IMR-90 (cell line): ENCODE data around the gene PRKAG2. TPM values are rescaled to one million over a fixed set of nuclear protein-coding genes. Genes with fewer than 3 reads are reported as not detected.

Source experiments
- ATAC-seq: fragments of 200-7000 bp; cut with Tn5 transposase; 2 replicates; pipeline ENCODE4 v1.9.1; 2020; ENCODE audit warnings: low read depth, mild to moderate bottlenecking, moderate library complexity
- BruUV-seq: library from RNA; stranded (reverse); fragments of 400-500 nt; replicated peaks from 2 replicates; lab custom pipeline; 2021; lab: Mats Ljungman, UMichigan
- CTCF ChIA-PET: fragments of 300-600 bp; formaldehyde crosslinking; extraction: SDS; loops from one replicate; lab custom pipeline; 2021; ENCODE audit warnings: antibody characterized with exemption; lab: Yijun Ruan, JAX
- POLR2A ChIA-PET: fragments of 300-600 bp; sonication (Branson Sonifier 250); formaldehyde crosslinking; loops from one replicate; lab custom pipeline; 2022; ENCODE audit warnings: antibody characterized with exemption; ENCODE audit not compliant: unreplicated experiment; lab: Charles Lee
- DNase-seq: peaks from one replicate; pipeline ENCODE4 v3.0.0; 2013
- H2AFZ ChIP-seq: replicated peaks from 2 replicates; pipeline ENCODE3; 2013; ENCODE audit warnings: low read length, mild to moderate bottlenecking; ENCODE audit not compliant: poor library complexity
- H2AK5ac ChIP-seq: 2 replicates; pipeline ENCODE4 v1.6.1; 2013; ENCODE audit warnings: low read depth, low read length, inconsistent platforms
- H2AK9ac ChIP-seq: replicated peaks from 2 replicates; pipeline ENCODE3; 2013; ENCODE audit warnings: mild to moderate bottlenecking, low read depth, low read length, moderate library complexity; ENCODE audit not compliant: poor library complexity
- H2BK120ac ChIP-seq: 2 replicates; pipeline ENCODE4 v1.6.1; 2013; ENCODE audit warnings: low read depth, low read length, inconsistent platforms
- H2BK15ac ChIP-seq: 3 replicates; pipeline ENCODE4 v1.6.1; 2013; ENCODE audit warnings: low read depth, low read length, inconsistent platforms
- H2BK20ac ChIP-seq: 2 replicates; pipeline ENCODE4 v1.6.1; 2013; ENCODE audit warnings: low read depth, mild to moderate bottlenecking, inconsistent platforms, low read length, moderate library complexity
- H2BK5ac ChIP-seq: 2 replicates; pipeline ENCODE4 v1.6.1; 2013; ENCODE audit warnings: mild to moderate bottlenecking, low read depth, low read length, inconsistent platforms; ENCODE audit not compliant: poor library complexity, severe bottlenecking
- H3K14ac ChIP-seq: replicated peaks from 2 replicates; pipeline ENCODE4 v1.6.1; 2013; ENCODE audit warnings: low read depth, low read length, inconsistent platforms
- H3K18ac ChIP-seq: 2 replicates; pipeline ENCODE4 v1.6.1; 2013; ENCODE audit warnings: low read depth, low read length, control low read depth
- H3K23ac ChIP-seq: 2 replicates; pipeline ENCODE4 v1.6.1; 2013; ENCODE audit warnings: low read depth, low read length, inconsistent platforms
- H3K27ac ChIP-seq: 2 replicates; pipeline ENCODE4 v1.5.1; 2013; ENCODE audit warnings: mild to moderate bottlenecking, control low read depth, low read length; ENCODE audit not compliant: insufficient read depth
- H3K27me3 ChIP-seq: 2 replicates; pipeline ENCODE4 v1.6.1; 2013; ENCODE audit warnings: low read length; ENCODE audit not compliant: control insufficient read depth, insufficient read depth
- H3K36me3 ChIP-seq: 2 replicates; pipeline ENCODE4 v1.6.1; 2013; ENCODE audit warnings: low read length, mixed read lengths; ENCODE audit not compliant: control insufficient read depth, insufficient read depth
- H3K4ac ChIP-seq: 2 replicates; pipeline ENCODE4 v1.6.1; 2013; ENCODE audit warnings: low read depth, low read length, inconsistent platforms
- H3K4me1 ChIP-seq: 2 replicates; pipeline ENCODE4 v1.6.1; 2013; ENCODE audit warnings: low read length, mixed read lengths; ENCODE audit not compliant: control insufficient read depth, insufficient read depth
- H3K4me2 ChIP-seq: 2 replicates; pipeline ENCODE4 v1.6.1; 2013; ENCODE audit warnings: low read depth, mild to moderate bottlenecking, control low read depth, low read length, moderate library complexity
- H3K4me3 ChIP-seq: 2 replicates; pipeline ENCODE4 v1.5.1; 2013; ENCODE audit warnings: low read depth, mild to moderate bottlenecking, control low read depth, low read length, moderate library complexity; ENCODE audit not compliant: insufficient read depth
- H3K56ac ChIP-seq: 2 replicates; pipeline ENCODE4 v1.6.1; 2013; ENCODE audit warnings: low read length, inconsistent platforms; ENCODE audit not compliant: insufficient read depth; ENCODE audit errors: extremely low read depth
- H3K79me1 ChIP-seq, 2 experiments: 2 replicates each; pipeline ENCODE4 v1.6.1; 2013; ENCODE audit warnings: low read length in 2 of 2, inconsistent platforms in 1 of 2, low read depth in 1 of 2
- H3K9ac ChIP-seq: 2 replicates; pipeline ENCODE4 v1.6.1; 2013; ENCODE audit warnings: low read depth, low read length, control low read depth
- H3K9me1 ChIP-seq: 2 replicates; pipeline ENCODE4 v1.6.1; 2013; ENCODE audit warnings: low read length, inconsistent platforms; ENCODE audit not compliant: insufficient read depth
- H3K9me3 ChIP-seq: 2 replicates; pipeline ENCODE4 v1.6.1; 2013; ENCODE audit warnings: low read length; ENCODE audit not compliant: control insufficient read depth, insufficient read depth
- H4K20me1 ChIP-seq: 2 replicates; pipeline ENCODE4 v1.6.1; 2013; ENCODE audit warnings: low read length, inconsistent platforms; ENCODE audit not compliant: insufficient read depth
- H4K5ac ChIP-seq: 2 replicates; pipeline ENCODE4 v1.6.1; 2013; ENCODE audit warnings: mild to moderate bottlenecking, low read depth, low read length, control low read depth
- H4K8ac ChIP-seq, 2 experiments: 2 replicates each; pipeline ENCODE4 v1.6.1; 2013; ENCODE audit warnings: low read depth in 2 of 2, low read length in 2 of 2, control low read depth in 1 of 2, inconsistent platforms in 1 of 2
- H4K91ac ChIP-seq: 2 replicates; pipeline ENCODE4 v1.6.1; 2013; ENCODE audit warnings: low read depth, low read length, inconsistent platforms; ENCODE audit not compliant: insufficient read depth
- BHLHE40 ChIP-seq: fragments of 150-350 bp; IDR thresholded peaks from 2 replicates; pipeline ENCODE4 v1.6.1; 2016; ENCODE audit warnings: mild to moderate bottlenecking, low read depth, low read length
- CHD1 ChIP-seq: IDR thresholded peaks from 2 replicates; pipeline ENCODE4 v1.6.1; 2012; ENCODE audit warnings: low read depth, low read length, improper control_type of control experiment
- FOS ChIP-seq: fragments of 150-350 bp; IDR thresholded peaks from 2 replicates; pipeline ENCODE4 v1.6.1; 2016; ENCODE audit warnings: low read depth, low read length
- MAFK ChIP-seq: IDR thresholded peaks from 2 replicates; pipeline ENCODE4 v1.6.1; 2012; ENCODE audit warnings: low read depth, low read length, improper control_type of control experiment
- MAZ ChIP-seq: IDR thresholded peaks from 2 replicates; pipeline ENCODE4 v1.6.1; 2012; ENCODE audit warnings: low read depth, mild to moderate bottlenecking, low read length, improper control_type of control experiment, moderate library complexity, borderline replicate concordance
- RFX5 ChIP-seq: IDR thresholded peaks from 2 replicates; pipeline ENCODE4 v1.8.0; 2012; ENCODE audit warnings: low read depth, mild to moderate bottlenecking, low read length, moderate library complexity
- USF2 ChIP-seq: fragments of 150-350 bp; IDR thresholded peaks from 2 replicates; pipeline ENCODE4 v1.6.1; 2017; ENCODE audit warnings: mild to moderate bottlenecking, antibody characterized with exemption, low read length, low read depth
- WGBS, 2 experiments: methylation state at CpG; one replicate each; pipeline versions ENCODE4 v1.1.5 to v1.1.7; 2013; ENCODE audit warnings: missing lambda C conversion rate in 2 of 2; ENCODE audit not compliant: insufficient read length in 1 of 2; ENCODE audit errors: extremely low coverage in 2 of 2; 5-methylcytosine and 5-hydroxymethylcytosine counted together
- dilution Hi-C: fragments of 300-500 bp; cut with HindIII; formaldehyde crosslinking; loops from one replicate; pipeline ENCODE4 v1.14.3; 2018; ENCODE audit warnings: low sequenced_read_pairs; ENCODE audit not compliant: unreplicated experiment
- in situ Hi-C: fragments of 300-500 bp; cut with MboI; formaldehyde crosslinking; loops from 3 replicates; pipeline ENCODE4 v1.14.3; 2019; ENCODE audit warnings: low sequenced_read_pairs, inconsistent platforms, mixed read lengths
- intact Hi-C: fragments of 100-400 bp; cut with micrococcal nuclease; formaldehyde crosslinking; loops from 2 replicates; pipeline ENCODE4 v1.10.0; 2022
- polyA plus RNA-seq, 3 experiments: library from polyadenylated mRNA; depleted of rRNA; stranded (reverse); fragments of >200 nt; gene quantifications; 2 replicates each; pipeline ENCODE4 v1.2.3, GENCODE V29; 2012; ENCODE audit warnings: low replicate concordance in 1 of 3
- total RNA-seq: library from RNA; depleted of rRNA; stranded (reverse); fragments of >200 nt; gene quantifications from 2 replicates; pipeline ENCODE4 v1.2.3, GENCODE V29; 2012
- TF ChIP-seq, protein P1 (sequence below): fragments of 150-350 bp; IDR thresholded peaks from 2 replicates; pipeline ENCODE4 v1.6.1; 2016; ENCODE audit warnings: low read depth, mild to moderate bottlenecking, low read length, moderate library complexity, borderline replicate concordance
- TF ChIP-seq, protein P2 (sequence below): conservative IDR thresholded peaks from 2 replicates; pipeline ENCODE4 v1.5.1; 2012; ENCODE audit warnings: mild to moderate bottlenecking, low read depth, low read length, improper control_type of control experiment

Gene PRKAG2
- total and polyA plus RNA-seq, 2 of the 4 experiments (the other 2 are of a cell fraction): 15.4 to 21.6 TPM

DNA sequence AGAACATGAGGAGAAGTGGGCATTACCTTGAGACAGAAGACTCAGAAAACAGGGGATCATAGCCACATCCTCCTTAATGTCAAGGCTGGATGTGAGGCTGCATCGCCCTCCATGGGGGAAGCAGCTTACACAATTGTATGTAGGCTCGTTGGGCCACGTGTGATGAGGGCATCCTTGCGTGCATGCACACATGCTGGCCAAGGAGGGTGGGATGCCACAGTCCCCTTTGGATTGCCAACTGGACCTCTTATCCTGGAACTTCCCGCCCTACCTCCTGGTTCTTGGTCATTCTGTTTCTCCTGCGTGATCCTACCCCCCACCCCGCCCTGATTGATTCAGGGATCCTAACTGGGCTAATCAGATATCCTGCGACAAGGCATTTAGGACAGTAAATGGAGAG, 102.0 kb downstream of the PRKAG2 start:
- no peak overlapping the region for H2AFZ ChIP-seq
- ChIA-PET POLR2A (no interaction called here), CTCF (no interaction called here)
- H3K9me1 ChIP-seq: no peaks in the 10 kb centered on the region
- no peak overlapping the region for H3K14ac ChIP-seq
- no peak overlapping the region for H4K5ac ChIP-seq
- 87% methylated on average over 3 of the region's 8 CpGs; no CpG with 5 or more reads in 1 of the 2 experiments for WGBS, 2 experiments
- TF ChIP-seq FOS: no peak
- TF ChIP-seq, protein P1, sequence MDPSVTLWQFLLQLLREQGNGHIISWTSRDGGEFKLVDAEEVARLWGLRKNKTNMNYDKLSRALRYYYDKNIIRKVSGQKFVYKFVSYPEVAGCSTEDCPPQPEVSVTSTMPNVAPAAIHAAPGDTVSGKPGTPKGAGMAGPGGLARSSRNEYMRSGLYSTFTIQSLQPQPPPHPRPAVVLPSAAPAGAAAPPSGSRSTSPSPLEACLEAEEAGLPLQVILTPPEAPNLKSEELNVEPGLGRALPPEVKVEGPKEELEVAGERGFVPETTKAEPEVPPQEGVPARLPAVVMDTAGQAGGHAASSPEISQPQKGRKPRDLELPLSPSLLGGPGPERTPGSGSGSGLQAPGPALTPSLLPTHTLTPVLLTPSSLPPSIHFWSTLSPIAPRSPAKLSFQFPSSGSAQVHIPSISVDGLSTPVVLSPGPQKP: no peak
- TF ChIP-seq BHLHE40: no peak
- no peak for TF ChIP-seq MAZ
- no peak for TF ChIP-seq USF2
- TF ChIP-seq CHD1: no peak
- TF ChIP-seq, protein P2, sequence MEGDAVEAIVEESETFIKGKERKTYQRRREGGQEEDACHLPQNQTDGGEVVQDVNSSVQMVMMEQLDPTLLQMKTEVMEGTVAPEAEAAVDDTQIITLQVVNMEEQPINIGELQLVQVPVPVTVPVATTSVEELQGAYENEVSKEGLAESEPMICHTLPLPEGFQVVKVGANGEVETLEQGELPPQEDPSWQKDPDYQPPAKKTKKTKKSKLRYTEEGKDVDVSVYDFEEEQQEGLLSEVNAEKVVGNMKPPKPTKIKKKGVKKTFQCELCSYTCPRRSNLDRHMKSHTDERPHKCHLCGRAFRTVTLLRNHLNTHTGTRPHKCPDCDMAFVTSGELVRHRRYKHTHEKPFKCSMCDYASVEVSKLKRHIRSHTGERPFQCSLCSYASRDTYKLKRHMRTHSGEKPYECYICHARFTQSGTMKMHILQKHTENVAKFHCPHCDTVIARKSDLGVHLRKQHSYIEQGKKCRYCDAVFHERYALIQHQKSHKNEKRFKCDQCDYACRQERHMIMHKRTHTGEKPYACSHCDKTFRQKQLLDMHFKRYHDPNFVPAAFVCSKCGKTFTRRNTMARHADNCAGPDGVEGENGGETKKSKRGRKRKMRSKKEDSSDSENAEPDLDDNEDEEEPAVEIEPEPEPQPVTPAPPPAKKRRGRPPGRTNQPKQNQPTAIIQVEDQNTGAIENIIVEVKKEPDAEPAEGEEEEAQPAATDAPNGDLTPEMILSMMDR: no peak
- no peak for TF ChIP-seq MAFK
- TF ChIP-seq RFX5: no peak
- H3K4ac ChIP-seq: no peak overlapping the region
- no peak overlapping the region for H2AK9ac ChIP-seq
- H3K9ac ChIP-seq: no peak overlapping the region
- H4K91ac ChIP-seq: no peak overlapping the region
- H3K9me3 ChIP-seq: peaks cover 10% of the 10 kb centered on the region
- H2BK20ac ChIP-seq: no peak overlapping the region
- H2BK120ac ChIP-seq: no peak overlapping the region
- H3K27me3 ChIP-seq: peaks cover 75% of the 10 kb centered on the region
- intact Hi-C loops (no loop called here), dilution Hi-C loops (no loop called here), in situ Hi-C loops (loop anchor here (25.0 kb wide), 2 partner anchors 313 to 413 kb away; no protein-coding TSS in a partner anchor)
- H2AK5ac ChIP-seq: no peak overlapping the region
- no peaks in the 10 kb centered on the region for H3K4me1 ChIP-seq
- H3K4me3 ChIP-seq: no peak overlapping the region
- no peaks in the 10 kb centered on the region for H3K36me3 ChIP-seq
- no peaks in the 10 kb centered on the region for H3K79me1 ChIP-seq
- H2BK5ac ChIP-seq: no peak overlapping the region
- no peaks in the 10 kb centered on the region for H4K20me1 ChIP-seq
- no peak overlapping the region for H4K8ac ChIP-seq
- H3K27ac ChIP-seq: no peak overlapping the region
- H3K56ac ChIP-seq: no peak overlapping the region
- ATAC-seq (no peak), DNase-seq (no peak)
- BruUV-seq: no TSS peak
- H3K23ac ChIP-seq: no peak overlapping the region
- no peak overlapping the region for H3K18ac ChIP-seq
- H3K4me2 ChIP-seq: no peak overlapping the region
- no peak overlapping the region for H2BK15ac ChIP-seq
